HCT116 (cell line): ENCODE results near the gene TEX19. TPM values are rescaled to one million over a fixed set of nuclear protein-coding genes. Genes with fewer than 3 reads are reported as not detected.

ENCODE experiments used
- ATAC-seq: fragments of 200-7000 bp; cut with Tn5 transposase; 2 replicates; pipeline ENCODE4 v1.9.1; 2020; ENCODE audit warnings: mild to moderate bottlenecking, moderate library complexity
- BruUV-seq: library from RNA; stranded (reverse); fragments of 400-500 nt; replicated peaks from 2 replicates; lab custom pipeline; 2021; lab: Mats Ljungman, UMichigan
- CTCF ChIA-PET: fragments of 300-600 bp; sonication (Branson Sonifier 250); formaldehyde crosslinking; loops from one replicate; lab custom pipeline; 2021; ENCODE audit warnings: antibody characterized with exemption; lab: Charles Lee
- POLR2A ChIA-PET: fragments of 300-600, 350-600 bp; sonication (Branson Sonifier 250); formaldehyde crosslinking; loops from one replicate; lab custom pipeline; 2021; ENCODE audit warnings: antibody characterized with exemption; lab: Charles Lee
- RAD21 ChIA-PET, 2 experiments: fragments of 300-600 bp; sonication (Branson Sonifier 250); formaldehyde crosslinking; loops; one replicate each; lab custom pipeline; 2023; ENCODE audit warnings: low total read pairs in 2 of 2; ENCODE audit not compliant: uncharacterized antibody in 2 of 2, unreplicated experiment in 2 of 2, low non-redundant PET in 1 of 2; lab: Charles Lee
- DNase-seq: peaks from one replicate; pipeline ENCODE4 v3.0.0-alpha.2; 2010; ENCODE audit warnings: low read depth, low spot score
- H2AFZ ChIP-seq: fragments of 200-600 bp; shearing (Covaris generic), sonication (generic); 2 replicates; pipeline ENCODE4 v1.6.1; 2017; ENCODE audit warnings: low read depth, mixed run types, mixed read lengths, antibody characterized with exemption, low read length; ENCODE audit not compliant: poor library complexity, severe bottlenecking
- H3K27ac ChIP-seq: 2 replicates; pipeline ENCODE4 v1.5.1; 2012; ENCODE audit warnings: low read depth, low read length
- H3K27me3 ChIP-seq: fragments of 200-600 bp; sonication (generic); 2 replicates; pipeline ENCODE4 v1.6.1; 2016; ENCODE audit warnings: mixed run types, low read length, mixed read lengths; ENCODE audit not compliant: insufficient read depth
- H3K36me3 ChIP-seq, 2 experiments: fragments of 200-500 bp in 1 of 2; fragments of 200-600 bp in 1 of 2; sonication (Bioruptor generic) in 1 of 2; sonication (generic) in 1 of 2; 2 replicates each; pipeline versions ENCODE4 v1.5.1 to v1.6.1; 2014 to 2016; ENCODE audit warnings: low read length in 2 of 2, inconsistent platforms in 1 of 2, mixed read lengths in 1 of 2, mixed run types in 1 of 2; ENCODE audit not compliant: insufficient read depth in 2 of 2, control insufficient read depth in 1 of 2
- H3K4me1 ChIP-seq, 2 experiments: fragments of 200-600 bp in 1 of 2; sonication (generic) in 1 of 2; 2 replicates each; pipeline versions ENCODE4 v1.5.1 to v1.6.1; 2012 to 2017; ENCODE audit warnings: low read length in 2 of 2, inconsistent platforms in 1 of 2, mild to moderate bottlenecking in 1 of 2, mixed read lengths in 1 of 2, mixed run types in 1 of 2, moderate library complexity in 1 of 2; ENCODE audit not compliant: insufficient read depth in 2 of 2, control insufficient read depth in 1 of 2
- H3K4me2 ChIP-seq: fragments of 200-600 bp; sonication (generic); 2 replicates; pipeline ENCODE4 v1.6.1; 2017; ENCODE audit warnings: mixed run types, low read length, mixed read lengths
- H3K4me3 ChIP-seq, 2 experiments: fragments of 200-600 bp in 1 of 2; sonication (generic) in 1 of 2; replicated peaks in 1 of 2; 2 replicates each; pipeline ENCODE4 v1.5.1; 2011 to 2016; ENCODE audit warnings: low read length in 2 of 2, control low read depth in 1 of 2, low read depth in 1 of 2, mild to moderate bottlenecking in 1 of 2, mixed read lengths in 1 of 2, mixed run types in 1 of 2
- H3K79me2 ChIP-seq: fragments of 200-600 bp; sonication (generic); 2 replicates; pipeline ENCODE4 v1.6.1; 2017; ENCODE audit warnings: mild to moderate bottlenecking, mixed run types, low read length, moderate library complexity, mixed read lengths; ENCODE audit not compliant: insufficient read depth
- H3K9ac ChIP-seq: fragments of 200-600 bp; sonication (generic); 2 replicates; pipeline ENCODE4 v1.6.1; 2016; ENCODE audit warnings: low read length, mixed read lengths
- H3K9me2 ChIP-seq: fragments of 200-600 bp; sonication (generic), shearing (Covaris generic); 2 replicates; pipeline ENCODE4 v1.6.1; 2017; ENCODE audit warnings: mixed run types, mild to moderate bottlenecking, moderate library complexity; ENCODE audit not compliant: insufficient read depth
- H3K9me3 ChIP-seq, 2 experiments: fragments of 200-500 bp in 1 of 2; fragments of 200-600 bp in 1 of 2; sonication (Bioruptor generic) in 1 of 2; sonication (generic) in 1 of 2; 2 replicates each; pipeline ENCODE4 v1.6.1; 2014 to 2017; ENCODE audit warnings: low read length in 2 of 2, mixed read lengths in 2 of 2, inconsistent platforms in 1 of 2, low read depth in 1 of 2, mild to moderate bottlenecking in 1 of 2, mixed run types in 1 of 2, moderate library complexity in 1 of 2; ENCODE audit not compliant: control insufficient read depth in 1 of 2, insufficient read depth in 1 of 2
- H4K20me1 ChIP-seq: fragments of 200-600 bp; sonication (generic), shearing (Covaris generic); 2 replicates; pipeline ENCODE4 v1.6.1; 2017; ENCODE audit warnings: mixed run types, mild to moderate bottlenecking, moderate library complexity; ENCODE audit not compliant: insufficient read depth
- ELF1 ChIP-seq: IDR thresholded peaks from 2 replicates; pipeline ENCODE4 v1.6.1; 2012; ENCODE audit warnings: low read depth, borderline replicate concordance
- FOSL1 ChIP-seq: IDR thresholded peaks from 2 replicates; pipeline ENCODE4 v1.6.1; 2012; ENCODE audit warnings: low read depth
- SRF ChIP-seq: IDR thresholded peaks from 2 replicates; pipeline ENCODE4 v1.6.1; 2012; ENCODE audit warnings: low read depth
- TCF7L2 ChIP-seq: IDR thresholded peaks from 2 replicates; pipeline ENCODE4 v1.7.0; 2011; ENCODE audit warnings: borderline replicate concordance, inconsistent platforms; ENCODE audit not compliant: insufficient read depth, insufficient read length; ENCODE audit errors: extremely low read depth
- YY1 ChIP-seq: IDR thresholded peaks from 2 replicates; pipeline ENCODE4 v1.6.1; 2011; ENCODE audit warnings: low read length, low read depth, moderate library complexity, mild to moderate bottlenecking; ENCODE audit not compliant: insufficient replicate concordance; ENCODE audit errors: extremely low read depth
- intact Hi-C: fragments of 100-400 bp; cut with micrococcal nuclease; formaldehyde crosslinking; loops from 2 replicates; pipeline ENCODE4 v1.10.0; 2022
- total RNA-seq: library from RNA; stranded (reverse); gene quantifications from one replicate; pipeline ENCODE4 v1.2.1, GENCODE V29; 2021; ENCODE audit not compliant: unreplicated experiment

The TEX19 gene
- total RNA-seq, 1 experiment from 2014 or later = 2.1 TPM

- Histone ChIP-seq H3K4me2 (no peak overlapping the region), H3K9me3 (no peaks in the 10 kb centered on the region), H3K36me3 (no peaks in the 10 kb centered on the region), H3K4me1 (peaks cover 0 to 17% of the 10 kb centered on the region in 2 experiments; a peak in 3 of 4 replicates), H4K20me1 (no peaks in the 10 kb centered on the region), H3K27me3 (no peaks in the 10 kb centered on the region), H3K79me2 (no peaks in the 10 kb centered on the region), H3K27ac (no peak overlapping the region), H3K9ac (no peak overlapping the region), H2AFZ (no peak overlapping the region), H3K9me2 (no peaks in the 10 kb centered on the region), H3K4me3 (no peak overlapping the region)
- RAD21 ChIA-PET = no interaction called here
- DNase-seq (no peak), ATAC-seq (no peak)
- BruUV-seq = no TSS peak
- POLR2A ChIA-PET = no interaction called here
- CTCF ChIA-PET = no interaction called here
- intact Hi-C loops = no loop called here
- TF ChIP-seq YY1 (no peak), SRF (no peak)
These were observed 33.3 kb downstream of the TEX19 start for GRCh38 chr17:82392209-82392920.

GRCh38 chr17:82392941-82393340, 33.9 kb downstream of the TEX19 start:
- intact Hi-C loops = no loop called here
- ChIA-PET POLR2A (no interaction called here), CTCF (no interaction called here), RAD21 (no interaction called here)
- Histone ChIP-seq H3K4me3 (no peak overlapping the region), H3K9me2 (no peaks in the 10 kb centered on the region), H3K27me3 (no peaks in the 10 kb centered on the region), H3K4me2 (no peak overlapping the region), H3K9me3 (no peaks in the 10 kb centered on the region)
- no peak for TF ChIP-seq TCF7L2
- no peak for TF ChIP-seq FOSL1
- no peak for TF ChIP-seq ELF1
- TF ChIP-seq, all 23 proteins: peak for 0
- Histone ChIP-seq H2AFZ (no peak overlapping the region), H3K27ac (no peak overlapping the region), H3K9ac (no peak overlapping the region), H3K4me1 (peaks cover 0 to 15% of the 10 kb centered on the region in 2 experiments; a peak in 3 of 4 replicates), H4K20me1 (no peaks in the 10 kb centered on the region), H3K79me2 (no peaks in the 10 kb centered on the region), H3K36me3 (no peaks in the 10 kb centered on the region)
- ATAC-seq (no peak), DNase-seq (no peak)
- no TSS peak for BruUV-seq
